Omental fat pad (tissue), 4 donors: ENCODE results near the gene SPAG4. TPM values are rescaled to one million over a fixed set of nuclear protein-coding genes. Genes with fewer than 3 reads are reported as not detected.

Experiments
- ATAC-seq: fragments of 150-250 bp; one replicate; pipeline ENCODE4 v1.9.1; 2016; ENCODE audit warnings: mild to moderate bottlenecking, moderate library complexity; ENCODE audit not compliant: low FRiP score
- DNase-seq: peaks from one replicate; pipeline ENCODE4 v3.0.0-alpha.2; 2019; ENCODE audit warnings: low spot score
- CTCF ChIP-seq, 3 donors: fragments of 450-650 bp; IDR thresholded peaks; one replicate each; pipeline ENCODE4 v1.5.1; 2016 to 2017; ENCODE audit warnings: antibody characterized with exemption in 3 of 3, mild to moderate bottlenecking in 3 of 3, moderate library complexity in 2 of 3
- total RNA-seq, 4 donors: library from RNA; depleted of rRNA; stranded (reverse); fragments of >200 nt; gene quantifications; one replicate each; pipeline ENCODE4 v1.1.0, GENCODE V29; 2016

The SPAG4 gene
- total RNA-seq, 4 donors from 2014 or later = 2.5 to 7.4 (median 3.1) TPM

- peak; percentile 80 for DNase-seq
Measured at GRCh38 chr20:35616465-35617396, 1.1 kb downstream of the SPAG4 start.

DNA sequence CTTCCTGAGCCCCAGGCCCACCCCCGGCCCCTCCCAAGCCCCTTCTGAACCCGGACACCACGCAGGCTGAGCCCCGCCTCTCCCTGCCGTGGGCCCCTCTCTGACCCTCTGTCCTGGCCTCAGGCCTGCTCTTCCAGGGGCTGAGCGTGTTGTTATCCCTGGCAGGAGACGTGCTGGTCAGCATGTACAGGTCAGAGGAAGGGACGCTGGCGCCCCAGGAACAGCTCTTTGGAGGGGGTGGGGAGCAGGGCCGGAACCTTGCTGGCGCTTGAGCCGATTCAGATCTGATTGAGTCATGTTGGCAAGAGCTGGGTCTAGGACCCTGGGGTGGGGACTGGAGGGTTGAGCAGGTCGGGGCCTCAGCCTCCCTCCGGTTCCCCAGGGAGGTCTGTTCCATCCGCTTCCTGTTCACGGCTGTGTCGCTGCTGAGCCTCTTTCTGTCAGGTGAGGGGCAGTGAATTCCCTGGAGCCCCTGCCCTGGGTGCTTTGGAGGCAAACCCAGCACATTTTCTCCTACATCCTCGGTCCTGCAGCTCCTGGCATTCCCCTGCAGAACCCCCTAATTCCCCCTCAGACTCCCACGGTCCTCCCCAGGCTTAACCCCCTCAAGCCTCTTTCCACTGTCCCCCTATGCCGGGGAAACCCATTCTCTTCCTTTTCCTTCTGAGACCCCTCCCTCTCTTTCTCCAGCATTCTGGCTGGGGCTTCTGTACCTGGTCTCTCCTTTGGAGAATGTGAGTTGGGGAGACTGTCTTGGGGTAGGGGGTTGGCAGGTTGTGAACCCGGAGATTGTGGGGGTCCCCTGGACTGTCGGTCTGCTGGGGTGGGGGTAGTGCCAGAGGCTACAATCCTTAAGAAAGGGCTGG is 2.0 kb downstream of the SPAG4 start:
- TF ChIP-seq CTCF (IDR thresholded peaks at IDR 0.05) = no peak
- DNase-seq (no peak), ATAC-seq (peak; percentile 7)

More at GRCh38 chr20:35616465-35617396, 1.1 kb downstream of the SPAG4 start:
- peak; percentile 62 for ATAC-seq
- TF ChIP-seq CTCF (IDR thresholded peaks at IDR 0.05) = no peak

GRCh38 chr20:35618263-35619131 is 2.9 kb downstream of the SPAG4 start:
- DNase-seq (no peak), ATAC-seq (no peak)
- TF ChIP-seq CTCF (IDR thresholded peaks at IDR 0.05) = no peak

- DNase-seq (peak; percentile 62), ATAC-seq (peak; percentile 62)
- TF ChIP-seq CTCF (IDR thresholded peaks at IDR 0.05) = no peak
Measured at GRCh38 chr20:35619196-35620095, 3.8 kb downstream of the SPAG4 start.

DNA sequence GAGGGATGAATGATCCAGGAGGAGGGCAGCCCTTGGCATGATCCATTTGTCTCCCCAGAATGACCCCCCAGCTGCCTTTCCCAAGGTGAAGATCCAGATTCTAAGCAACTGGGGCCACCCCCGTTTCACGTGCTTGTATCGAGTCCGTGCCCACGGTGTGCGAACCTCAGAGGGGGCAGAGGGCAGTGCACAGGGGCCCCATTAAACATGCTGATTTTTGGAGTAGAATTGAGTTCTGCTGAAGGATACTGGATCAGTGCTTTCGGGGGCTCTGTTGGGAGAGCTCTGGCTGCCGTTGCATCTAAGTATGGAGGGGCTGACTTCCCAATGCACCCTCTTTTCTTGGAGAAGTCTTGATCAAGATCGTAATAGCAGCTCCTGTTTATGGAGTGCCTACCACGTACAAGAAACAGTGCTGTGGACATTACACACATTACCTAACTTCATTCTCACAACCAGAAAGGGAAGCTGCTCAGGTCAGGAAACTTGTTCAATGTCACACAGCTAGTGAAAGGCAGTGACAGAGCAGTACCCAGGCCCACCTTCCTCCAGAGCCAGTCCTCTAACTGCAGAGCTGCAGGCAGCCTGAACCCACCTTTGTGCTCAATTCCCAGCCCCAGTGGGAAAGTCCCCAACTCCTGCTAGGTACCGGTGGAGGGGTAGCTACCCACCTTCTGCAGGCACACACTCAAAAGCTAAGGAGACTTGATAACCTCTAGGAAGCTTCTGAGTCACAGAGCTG is 5.4 kb downstream of the SPAG4 start:
- TF ChIP-seq CTCF (IDR thresholded peaks at IDR 0.05) = no peak
- no peak for DNase-seq
- no peak for ATAC-seq
